Thyroid gland (tissue), 4 donors: ENCODE data around the gene EFCAB8.

Experiments
- POLR2A ChIP-seq, 2 donors: fragments of 450-650 bp; IDR thresholded peaks; one replicate each; pipeline ENCODE4 v1.6.1; 2017; ENCODE audit warnings: antibody characterized with exemption in 2 of 2, mild to moderate bottlenecking in 2 of 2, moderate library complexity in 1 of 2
- TF ChIP-seq, protein P1 (sequence below), 6 experiments: fragments of 200-600 bp in 3 of 6; fragments of 450-650 bp in 3 of 6; sonication (generic) in 3 of 6; IDR thresholded peaks; one replicate each; pipeline ENCODE4 v1.5.1; 2016 to 2019; ENCODE audit warnings: antibody characterized with exemption in 6 of 6, mild to moderate bottlenecking in 2 of 6, inconsistent platforms in 1 of 6, moderate library complexity in 1 of 6

DNA sequence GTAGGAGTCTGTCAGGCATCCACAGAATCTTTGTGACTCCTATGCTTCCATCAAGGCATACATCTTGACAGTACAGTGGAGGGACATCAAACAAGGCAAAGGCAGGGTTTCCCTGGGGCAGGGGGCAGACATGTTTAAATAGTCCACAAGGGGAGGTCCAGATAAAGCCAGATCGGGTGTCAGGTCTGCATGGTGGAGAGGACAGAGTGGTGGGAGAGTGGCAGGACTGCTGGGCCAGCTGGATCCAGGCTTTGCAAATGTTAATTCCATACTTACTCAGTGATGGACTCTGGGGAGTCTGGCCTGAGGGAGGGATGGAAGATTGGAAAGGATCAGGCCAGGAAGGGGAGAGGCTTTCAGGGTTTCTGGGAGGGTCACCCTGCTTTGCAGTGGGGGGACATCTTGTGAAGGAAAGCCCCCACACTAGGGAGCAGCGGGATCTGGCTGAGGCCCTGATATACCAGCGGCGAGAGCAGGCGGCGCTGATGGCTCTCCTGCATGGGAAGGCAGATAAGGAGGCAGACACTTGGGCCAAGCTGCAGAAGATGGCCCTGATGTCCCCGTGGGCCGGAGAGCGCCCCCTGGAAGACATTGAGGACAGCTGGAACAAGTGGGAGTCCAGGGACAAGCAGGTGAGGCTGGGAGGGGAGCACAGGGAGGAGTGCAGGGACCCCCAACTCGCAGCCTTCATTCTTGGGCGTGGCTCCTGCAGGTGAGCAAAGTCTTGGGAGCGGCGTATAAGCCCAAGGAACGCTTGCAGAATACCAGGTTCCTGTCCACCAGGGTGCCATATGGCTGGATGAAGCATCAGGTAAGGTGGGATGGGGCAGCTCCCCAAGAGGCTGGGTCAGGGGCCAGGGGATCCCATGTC is 100.9 kb downstream of the EFCAB8 start:
- TF ChIP-seq, protein P1, sequence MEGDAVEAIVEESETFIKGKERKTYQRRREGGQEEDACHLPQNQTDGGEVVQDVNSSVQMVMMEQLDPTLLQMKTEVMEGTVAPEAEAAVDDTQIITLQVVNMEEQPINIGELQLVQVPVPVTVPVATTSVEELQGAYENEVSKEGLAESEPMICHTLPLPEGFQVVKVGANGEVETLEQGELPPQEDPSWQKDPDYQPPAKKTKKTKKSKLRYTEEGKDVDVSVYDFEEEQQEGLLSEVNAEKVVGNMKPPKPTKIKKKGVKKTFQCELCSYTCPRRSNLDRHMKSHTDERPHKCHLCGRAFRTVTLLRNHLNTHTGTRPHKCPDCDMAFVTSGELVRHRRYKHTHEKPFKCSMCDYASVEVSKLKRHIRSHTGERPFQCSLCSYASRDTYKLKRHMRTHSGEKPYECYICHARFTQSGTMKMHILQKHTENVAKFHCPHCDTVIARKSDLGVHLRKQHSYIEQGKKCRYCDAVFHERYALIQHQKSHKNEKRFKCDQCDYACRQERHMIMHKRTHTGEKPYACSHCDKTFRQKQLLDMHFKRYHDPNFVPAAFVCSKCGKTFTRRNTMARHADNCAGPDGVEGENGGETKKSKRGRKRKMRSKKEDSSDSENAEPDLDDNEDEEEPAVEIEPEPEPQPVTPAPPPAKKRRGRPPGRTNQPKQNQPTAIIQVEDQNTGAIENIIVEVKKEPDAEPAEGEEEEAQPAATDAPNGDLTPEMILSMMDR (IDR thresholded peaks at IDR 0.05): no peak
- no peak for TF ChIP-seq POLR2A (IDR thresholded peaks at IDR 0.05)
